GM12874 (cell line): ENCODE results near the gene DNAJC22.

ENCODE experiments used
- CTCF ChIP-seq: IDR thresholded peaks from 2 replicates; pipeline ENCODE4 v1.5.1; 2011; ENCODE audit warnings: low read depth, mild to moderate bottlenecking, control low read depth, low read length, moderate library complexity; ENCODE audit not compliant: insufficient read depth

DNAJC22 gene

GRCh38 chr12:49357103-49357678 is 10.5 kb downstream of the DNAJC22 start:
- TF ChIP-seq CTCF = no peak

GRCh38 chr12:49358483-49359141 is 11.9 kb downstream of the DNAJC22 start:
- peak; percentile 73 for TF ChIP-seq CTCF

GRCh38 chr12:49359671-49360070 is 13.0 kb downstream of the DNAJC22 start:
- TF ChIP-seq CTCF = no peak

GRCh38 chr12:49362077-49362476 is 15.4 kb downstream of the DNAJC22 start:
- TF ChIP-seq CTCF = no peak

GRCh38 chr12:49364989-49365388 is 18.3 kb downstream of the DNAJC22 start:
- TF ChIP-seq CTCF = no peak

GRCh38 chr12:49365542-49365941 is 18.9 kb downstream of the DNAJC22 start:
- TF ChIP-seq CTCF = no peak

GRCh38 chr12:49366096-49366651 is 19.5 kb downstream of the DNAJC22 start:
- no peak; the same call in 1 of the 2 replicates for TF ChIP-seq CTCF
